Prostate gland (tissue), 2 donors: ENCODE data around the gene PTGDS.

Source experiments
- POLR2A ChIP-seq: fragments of 450-650 bp; IDR thresholded peaks from one replicate; pipeline ENCODE4 v1.6.1; 2016; ENCODE audit warnings: antibody characterized with exemption, mild to moderate bottlenecking
- TF ChIP-seq, protein P1 (sequence below), 4 experiments: fragments of 200-600 bp in 2 of 4; fragments of 450-650 bp in 2 of 4; sonication (generic) in 2 of 4; IDR thresholded peaks; 1 replicate in 3 of 4; 2 replicates in 1 of 4; pipeline ENCODE4 v1.5.1; 2016 to 2019; ENCODE audit warnings: antibody characterized with exemption in 4 of 4, mild to moderate bottlenecking in 2 of 4, moderate library complexity in 2 of 4

DNA sequence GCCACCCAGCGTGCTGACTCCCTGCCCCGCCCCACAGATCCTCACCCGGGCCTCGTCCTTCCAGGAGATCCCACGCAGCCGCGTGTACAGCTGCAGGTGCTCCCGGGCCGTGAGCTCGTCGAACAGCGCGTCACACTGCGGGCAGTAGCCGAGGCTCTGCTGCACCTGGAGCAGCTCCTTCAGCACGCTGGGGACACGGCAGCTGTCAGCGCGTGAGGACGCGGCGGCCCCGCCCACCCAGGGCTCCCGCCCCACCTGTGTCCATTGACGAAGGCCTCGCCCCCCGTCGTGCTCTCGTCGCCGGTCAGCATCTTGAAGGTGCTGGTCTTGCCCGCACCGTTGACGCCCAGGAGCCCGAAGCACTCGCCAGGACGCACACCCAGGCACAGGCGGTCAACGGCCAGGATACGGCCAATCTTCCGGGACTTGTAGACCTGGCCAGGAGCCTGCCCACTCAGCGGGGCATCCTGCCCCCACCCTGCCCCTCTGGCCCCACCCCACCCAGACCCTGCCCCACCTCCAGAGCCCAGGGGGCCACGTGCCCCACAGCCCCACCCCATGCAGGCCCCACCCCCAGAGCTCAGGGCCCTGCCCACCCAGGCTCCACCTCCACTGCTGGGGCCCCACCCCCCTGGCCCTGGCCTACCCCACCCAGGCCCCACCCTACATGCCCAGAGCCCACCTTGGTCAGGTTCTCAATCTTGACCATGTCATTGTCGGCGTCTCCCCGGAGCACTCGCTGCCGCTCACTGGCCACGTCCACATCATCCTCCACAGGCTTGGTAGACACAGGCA, 32.8 kb downstream of the PTGDS start:
- TF ChIP-seq, protein P1, sequence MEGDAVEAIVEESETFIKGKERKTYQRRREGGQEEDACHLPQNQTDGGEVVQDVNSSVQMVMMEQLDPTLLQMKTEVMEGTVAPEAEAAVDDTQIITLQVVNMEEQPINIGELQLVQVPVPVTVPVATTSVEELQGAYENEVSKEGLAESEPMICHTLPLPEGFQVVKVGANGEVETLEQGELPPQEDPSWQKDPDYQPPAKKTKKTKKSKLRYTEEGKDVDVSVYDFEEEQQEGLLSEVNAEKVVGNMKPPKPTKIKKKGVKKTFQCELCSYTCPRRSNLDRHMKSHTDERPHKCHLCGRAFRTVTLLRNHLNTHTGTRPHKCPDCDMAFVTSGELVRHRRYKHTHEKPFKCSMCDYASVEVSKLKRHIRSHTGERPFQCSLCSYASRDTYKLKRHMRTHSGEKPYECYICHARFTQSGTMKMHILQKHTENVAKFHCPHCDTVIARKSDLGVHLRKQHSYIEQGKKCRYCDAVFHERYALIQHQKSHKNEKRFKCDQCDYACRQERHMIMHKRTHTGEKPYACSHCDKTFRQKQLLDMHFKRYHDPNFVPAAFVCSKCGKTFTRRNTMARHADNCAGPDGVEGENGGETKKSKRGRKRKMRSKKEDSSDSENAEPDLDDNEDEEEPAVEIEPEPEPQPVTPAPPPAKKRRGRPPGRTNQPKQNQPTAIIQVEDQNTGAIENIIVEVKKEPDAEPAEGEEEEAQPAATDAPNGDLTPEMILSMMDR (IDR thresholded peaks at IDR 0.05), result no peak
- TF ChIP-seq POLR2A, result no peak
